ENCODE measurements around the gene MX1. TPM values are rescaled to one million over a fixed set of nuclear protein-coding genes. Genes with fewer than 3 reads are reported as not detected.

The MX1 gene
- total RNA-seq, 1 experiment from 2014 or later, result 6.4 TPM

- Histone ChIP-seq H3K4me3 (no peak overlapping the region), H3K4me1 (replicated peaks; ENCODE audit: insufficient read depth) (peaks cover 18% of the 10 kb centered on the region), H3K9me2 (ENCODE audit: insufficient read depth) (no peaks in the 10 kb centered on the region), H3K9me3 (ENCODE audit: insufficient read depth, low read depth) (no peaks in the 10 kb centered on the region), H2AFZ (no peak overlapping the region), H3K4me2 (no peak overlapping the region), H3K79me2 (ENCODE audit: low read depth) (no peaks in the 10 kb centered on the region), H4K20me1 (ENCODE audit: insufficient read depth) (no peaks in the 10 kb centered on the region), H3F3A (ENCODE audit: insufficient read depth, low read depth) (peaks cover 11% of the 10 kb centered on the region; the same call in 1 of the 2 replicates), H3K27me3 (ENCODE audit: insufficient read depth, low read depth) (no peaks in the 10 kb centered on the region), H3K36me3 (ENCODE audit: low read depth) (no peaks in the 10 kb centered on the region), H3K27ac (no peak overlapping the region)
- CTCF ChIA-PET, result no interaction called here
- TF ChIP-seq, protein P1, sequence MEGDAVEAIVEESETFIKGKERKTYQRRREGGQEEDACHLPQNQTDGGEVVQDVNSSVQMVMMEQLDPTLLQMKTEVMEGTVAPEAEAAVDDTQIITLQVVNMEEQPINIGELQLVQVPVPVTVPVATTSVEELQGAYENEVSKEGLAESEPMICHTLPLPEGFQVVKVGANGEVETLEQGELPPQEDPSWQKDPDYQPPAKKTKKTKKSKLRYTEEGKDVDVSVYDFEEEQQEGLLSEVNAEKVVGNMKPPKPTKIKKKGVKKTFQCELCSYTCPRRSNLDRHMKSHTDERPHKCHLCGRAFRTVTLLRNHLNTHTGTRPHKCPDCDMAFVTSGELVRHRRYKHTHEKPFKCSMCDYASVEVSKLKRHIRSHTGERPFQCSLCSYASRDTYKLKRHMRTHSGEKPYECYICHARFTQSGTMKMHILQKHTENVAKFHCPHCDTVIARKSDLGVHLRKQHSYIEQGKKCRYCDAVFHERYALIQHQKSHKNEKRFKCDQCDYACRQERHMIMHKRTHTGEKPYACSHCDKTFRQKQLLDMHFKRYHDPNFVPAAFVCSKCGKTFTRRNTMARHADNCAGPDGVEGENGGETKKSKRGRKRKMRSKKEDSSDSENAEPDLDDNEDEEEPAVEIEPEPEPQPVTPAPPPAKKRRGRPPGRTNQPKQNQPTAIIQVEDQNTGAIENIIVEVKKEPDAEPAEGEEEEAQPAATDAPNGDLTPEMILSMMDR (conservative IDR thresholded peaks at IDR 0.05), result no peak
- TF ChIP-seq EZH2 (IDR thresholded peaks at IDR 0.05; ENCODE audit: low read depth), result no peak
- intact Hi-C loops (cut with micrococcal nuclease; ENCODE audit: unreplicated experiment), result no loop called here
- BruUV-seq (replicated peaks), result no TSS peak
- no peak for DNase-seq
- POLR2A ChIA-PET (ENCODE audit: unreplicated experiment), result no interaction called here
Observed at GRCh38 chr21:41398251-41398650, 27.8 kb upstream of the MX1 start.

- intact Hi-C loops (cut with micrococcal nuclease; ENCODE audit: unreplicated experiment), result no loop called here
- POLR2A ChIA-PET (ENCODE audit: unreplicated experiment), result no interaction called here
Observed at GRCh38 chr21:41398831-41399230, 27.2 kb upstream of the MX1 start.

GRCh38 chr21:41399246-41399800 is 26.7 kb upstream of the MX1 start:
- Histone ChIP-seq H4K20me1 (ENCODE audit: insufficient read depth) (no peaks in the 10 kb centered on the region), H3K9me2 (ENCODE audit: insufficient read depth) (no peaks in the 10 kb centered on the region), H3K79me2 (ENCODE audit: low read depth) (no peaks in the 10 kb centered on the region), H3K9me3 (ENCODE audit: insufficient read depth, low read depth) (no peaks in the 10 kb centered on the region), H3K4me2 (no peak overlapping the region), H3K27ac (no peak overlapping the region), H3K4me1 (replicated peaks; ENCODE audit: insufficient read depth) (peaks cover 18% of the 10 kb centered on the region), H2AFZ (no peak overlapping the region), H3K4me3 (no peak overlapping the region), H3K27me3 (ENCODE audit: insufficient read depth, low read depth) (no peaks in the 10 kb centered on the region), H3K36me3 (ENCODE audit: low read depth) (no peaks in the 10 kb centered on the region), H3F3A (ENCODE audit: insufficient read depth, low read depth) (peaks cover 11% of the 10 kb centered on the region; the same call in 1 of the 2 replicates)
- DNase-seq, result no peak
- ChIA-PET POLR2A (ENCODE audit: unreplicated experiment) (no interaction called here), CTCF (no interaction called here)
- no peak for TF ChIP-seq EZH2 (IDR thresholded peaks at IDR 0.05; ENCODE audit: low read depth)
- no TSS peak for BruUV-seq (replicated peaks)
- intact Hi-C loops (cut with micrococcal nuclease; ENCODE audit: unreplicated experiment), result no loop called here

More at GRCh38 chr21:41398831-41399230, 27.2 kb upstream of the MX1 start:
- Histone ChIP-seq H3K27me3 (ENCODE audit: insufficient read depth, low read depth) (no peaks in the 10 kb centered on the region), H3F3A (ENCODE audit: insufficient read depth, low read depth) (peaks cover 11% of the 10 kb centered on the region; the same call in 1 of the 2 replicates), H3K4me1 (replicated peaks; ENCODE audit: insufficient read depth) (peaks cover 18% of the 10 kb centered on the region), H3K79me2 (ENCODE audit: low read depth) (no peaks in the 10 kb centered on the region), H4K20me1 (ENCODE audit: insufficient read depth) (no peaks in the 10 kb centered on the region), H2AFZ (no peak overlapping the region), H3K4me2 (no peak overlapping the region), H3K36me3 (ENCODE audit: low read depth) (no peaks in the 10 kb centered on the region), H3K9me3 (ENCODE audit: insufficient read depth, low read depth) (no peaks in the 10 kb centered on the region), H3K4me3 (no peak overlapping the region), H3K27ac (no peak overlapping the region), H3K9me2 (ENCODE audit: insufficient read depth) (no peaks in the 10 kb centered on the region)
- no peak for DNase-seq
- TF ChIP-seq, protein P1 (conservative IDR thresholded peaks at IDR 0.05), result no peak
- no peak for TF ChIP-seq EZH2 (IDR thresholded peaks at IDR 0.05; ENCODE audit: low read depth)
- BruUV-seq (replicated peaks), result no TSS peak
- CTCF ChIA-PET, result no interaction called here

DNA sequence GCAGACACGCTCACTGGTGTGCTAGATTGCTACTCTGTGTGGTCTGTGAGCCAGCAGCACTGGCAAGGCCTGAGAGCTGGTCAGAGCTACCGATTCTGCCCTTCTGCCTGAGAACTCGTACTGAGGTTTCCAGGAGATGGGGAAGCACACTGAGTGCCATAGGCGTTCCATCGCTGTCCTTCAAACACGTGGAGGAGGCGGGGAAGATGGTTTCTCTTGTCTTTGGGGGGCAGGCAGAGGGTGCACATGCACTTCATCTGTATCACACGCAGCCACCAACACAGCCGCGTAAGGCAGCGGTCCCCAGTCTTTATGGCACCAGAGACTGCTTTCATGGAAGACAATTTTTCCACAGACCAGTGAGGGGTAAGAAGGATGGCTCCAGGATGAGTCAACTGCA is 23.8 kb upstream of the MX1 start:
- H3F3A ChIP-seq (ENCODE audit: insufficient read depth, low read depth), result peaks cover under 1% of the 10 kb centered on the region; the same call in 1 of the 2 replicates
- intact Hi-C loops (cut with micrococcal nuclease; ENCODE audit: unreplicated experiment), result no loop called here
- no peaks in the 10 kb centered on the region for H3K79me2 ChIP-seq (ENCODE audit: low read depth)
- H3K9me3 ChIP-seq (ENCODE audit: insufficient read depth, low read depth), result no peaks in the 10 kb centered on the region
- no peak overlapping the region for H3K27ac ChIP-seq
- no TSS peak for BruUV-seq (replicated peaks)
- no peak for DNase-seq
- H3K4me1 ChIP-seq (replicated peaks; ENCODE audit: insufficient read depth), result peaks cover 6% of the 10 kb centered on the region
- TF ChIP-seq, protein P1 (conservative IDR thresholded peaks at IDR 0.05), result no peak
- TF ChIP-seq EZH2 (IDR thresholded peaks at IDR 0.05; ENCODE audit: low read depth), result no peak
- POLR2A ChIA-PET (ENCODE audit: unreplicated experiment), result no interaction called here
- CTCF ChIA-PET, result no interaction called here
- H3K27me3 ChIP-seq (ENCODE audit: insufficient read depth, low read depth), result no peaks in the 10 kb centered on the region
- no peak overlapping the region for H3K4me2 ChIP-seq
- H3K4me3 ChIP-seq, result no peak overlapping the region
- H2AFZ ChIP-seq, result no peak overlapping the region
- H4K20me1 ChIP-seq (ENCODE audit: insufficient read depth), result no peaks in the 10 kb centered on the region
- no peaks in the 10 kb centered on the region for H3K36me3 ChIP-seq (ENCODE audit: low read depth)
- H3K9me2 ChIP-seq (ENCODE audit: insufficient read depth), result no peaks in the 10 kb centered on the region

All from PC-9 (cell line).